ENCODE measurements around the gene GLYR1.
A peak's percentile ranks its signal among the peaks of the same experiment; 100 is the strongest.

GLYR1 gene

DNA sequence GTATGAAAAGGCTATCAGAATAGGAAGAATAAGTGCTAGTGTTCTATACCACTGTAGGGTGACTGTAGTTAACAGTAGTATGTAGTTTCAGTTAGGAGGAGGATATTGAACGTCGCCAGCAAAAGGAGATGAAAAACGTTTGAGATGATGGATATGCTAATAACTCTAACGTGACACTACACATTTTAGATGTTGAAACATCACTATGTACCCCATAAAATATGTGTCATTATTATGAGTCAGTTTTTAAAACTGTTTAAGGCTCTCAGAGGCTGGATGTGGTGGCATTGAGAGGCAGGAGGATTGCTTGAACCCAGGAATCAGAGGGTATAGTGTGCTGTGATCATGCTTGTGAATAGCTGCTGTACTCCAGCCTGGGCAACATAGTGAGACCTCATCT is 32.0 kb upstream of the GLYR1 start:
- DNase-seq: peak; percentile 17

DNA sequence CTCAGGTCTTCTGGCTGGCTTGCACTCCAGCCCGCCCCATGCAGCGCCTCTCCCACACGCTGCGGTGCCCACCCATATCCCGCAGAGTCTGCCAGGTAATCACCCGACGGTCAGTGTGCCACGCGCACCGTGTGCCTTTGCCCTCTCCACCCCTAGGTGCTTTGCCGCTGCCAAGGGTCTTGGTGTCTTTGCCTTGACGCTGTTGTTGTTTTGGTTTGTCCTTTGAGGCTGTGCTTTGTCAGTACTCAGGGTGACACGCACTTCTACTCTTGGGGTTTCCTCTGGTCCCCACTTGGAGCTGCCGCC is 30.2 kb upstream of the GLYR1 start:
- no peak for DNase-seq

DNA sequence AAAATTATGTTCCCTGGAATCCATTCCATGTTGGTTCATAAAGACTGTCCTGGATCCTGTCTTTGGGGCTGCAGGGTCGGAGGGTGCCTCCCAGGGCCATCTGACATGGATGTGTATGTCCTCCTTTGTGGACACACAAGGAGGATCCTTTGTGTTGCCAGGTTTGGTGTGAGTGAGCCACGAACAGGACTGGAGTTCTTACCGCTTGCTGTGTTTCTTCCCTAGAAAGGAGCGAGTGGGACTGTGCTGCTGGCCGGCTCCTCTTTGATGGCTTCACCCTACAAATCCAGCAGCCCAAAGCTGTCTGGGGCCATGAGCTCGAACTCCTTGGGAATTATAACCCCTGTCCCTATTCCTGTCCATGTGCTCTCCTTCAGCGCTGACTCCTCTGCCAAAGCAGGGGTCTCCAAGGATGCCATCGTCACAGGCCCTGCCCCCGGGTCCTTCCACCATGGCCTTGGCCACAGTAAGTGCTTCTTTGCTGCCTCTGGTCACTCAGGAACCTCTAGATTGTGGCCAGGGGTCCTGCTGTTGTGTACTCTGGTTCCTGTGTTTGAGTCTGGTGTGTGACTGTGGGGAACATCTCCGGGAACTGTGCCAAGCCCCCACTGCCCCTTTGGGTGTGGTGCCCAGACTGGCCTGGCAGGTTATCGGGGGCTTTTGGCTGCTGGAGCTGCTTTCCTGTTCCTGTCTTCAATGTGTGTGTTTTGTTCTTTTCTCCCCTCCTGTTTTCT is 29.7 kb upstream of the GLYR1 start:
- DNase-seq: no peak

DNA sequence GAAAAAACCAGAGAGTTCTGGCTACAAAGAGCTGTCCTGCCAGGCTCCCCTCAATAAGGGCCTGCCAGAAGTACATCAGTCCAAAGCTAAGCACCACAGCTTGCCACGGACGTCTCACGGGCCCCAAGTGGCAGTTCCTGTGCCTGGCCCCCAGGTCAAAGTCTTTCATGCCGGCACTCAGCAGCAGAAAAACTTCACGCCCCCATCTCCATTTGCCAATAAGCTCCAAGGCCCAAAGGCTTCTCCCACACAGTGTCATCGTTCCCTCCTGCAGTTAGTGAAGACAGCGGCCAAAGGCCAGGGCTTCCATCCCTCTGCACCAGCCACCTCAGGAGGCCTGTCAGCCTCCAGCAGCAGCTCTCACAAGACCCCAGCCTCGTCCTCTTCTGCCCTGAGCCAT is 27.6 kb upstream of the GLYR1 start:
- no peak for DNase-seq

DNA sequence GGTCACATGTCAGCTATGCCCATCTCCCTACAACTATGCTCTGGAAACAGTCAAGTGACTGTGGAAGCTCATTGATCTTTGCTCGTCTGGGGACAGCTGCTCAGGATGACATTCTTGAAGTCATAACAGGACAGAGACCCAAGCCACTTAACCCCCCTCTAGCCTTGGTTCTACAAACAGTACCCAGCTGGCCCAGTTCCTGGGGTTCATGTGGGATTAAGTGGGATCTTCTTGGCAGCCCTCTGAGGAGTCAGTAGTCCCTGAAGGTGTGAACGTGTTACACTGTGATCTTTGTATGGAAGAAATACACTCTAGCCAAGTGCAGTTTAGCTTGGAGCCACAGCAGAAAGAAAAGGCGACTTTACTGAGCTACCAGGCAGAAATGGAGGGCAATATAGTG is 26.0 kb upstream of the GLYR1 start:
- DNase-seq: no peak

DNA sequence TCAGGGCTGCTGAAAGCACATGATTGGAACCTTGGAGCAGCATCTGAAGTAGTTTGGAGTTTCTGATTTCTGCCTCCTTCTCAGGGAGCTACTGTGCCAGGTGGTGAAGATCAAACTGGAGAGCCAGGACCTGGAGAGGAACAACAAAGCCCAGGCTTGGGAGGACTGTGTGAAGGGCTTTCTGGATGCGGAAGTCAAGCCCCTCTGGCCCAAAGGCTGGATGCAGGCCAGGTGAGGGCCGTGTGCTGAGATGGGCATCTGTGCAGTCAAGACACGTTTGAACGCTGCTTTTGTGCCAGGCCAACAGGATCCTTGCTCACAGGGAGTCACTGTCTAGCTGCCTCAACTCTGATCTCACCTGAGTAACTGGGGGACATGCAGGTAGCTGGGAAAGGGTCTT is 24.0 kb upstream of the GLYR1 start:
- no peak for DNase-seq

DNA sequence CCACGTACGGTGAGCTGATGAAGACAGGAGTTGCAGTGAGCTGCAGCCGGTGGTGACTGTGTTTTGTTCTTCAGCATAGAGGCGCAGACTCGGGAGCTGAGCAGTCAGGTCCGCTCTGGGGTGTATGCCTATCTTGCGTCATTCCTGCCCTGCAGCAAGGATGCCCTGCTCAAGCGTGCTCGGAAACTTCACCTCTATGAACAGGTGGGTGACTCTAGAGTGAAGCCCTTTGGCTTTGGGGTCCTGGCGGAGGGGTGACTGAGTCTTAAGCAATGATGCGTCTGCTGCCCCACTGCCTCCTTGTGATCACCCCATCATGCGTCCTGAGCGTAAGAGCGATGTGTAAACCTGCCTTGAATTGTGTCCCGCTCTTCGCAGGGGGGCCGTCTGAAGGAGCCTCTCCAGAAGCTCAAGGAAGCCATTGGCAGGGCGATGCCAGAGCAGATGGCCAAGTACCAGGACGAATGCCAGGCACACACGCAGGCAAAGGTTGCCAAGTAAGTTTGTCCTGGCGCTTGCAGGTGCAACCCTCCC is 23.1 kb upstream of the GLYR1 start:
- DNase-seq: no peak

DNA sequence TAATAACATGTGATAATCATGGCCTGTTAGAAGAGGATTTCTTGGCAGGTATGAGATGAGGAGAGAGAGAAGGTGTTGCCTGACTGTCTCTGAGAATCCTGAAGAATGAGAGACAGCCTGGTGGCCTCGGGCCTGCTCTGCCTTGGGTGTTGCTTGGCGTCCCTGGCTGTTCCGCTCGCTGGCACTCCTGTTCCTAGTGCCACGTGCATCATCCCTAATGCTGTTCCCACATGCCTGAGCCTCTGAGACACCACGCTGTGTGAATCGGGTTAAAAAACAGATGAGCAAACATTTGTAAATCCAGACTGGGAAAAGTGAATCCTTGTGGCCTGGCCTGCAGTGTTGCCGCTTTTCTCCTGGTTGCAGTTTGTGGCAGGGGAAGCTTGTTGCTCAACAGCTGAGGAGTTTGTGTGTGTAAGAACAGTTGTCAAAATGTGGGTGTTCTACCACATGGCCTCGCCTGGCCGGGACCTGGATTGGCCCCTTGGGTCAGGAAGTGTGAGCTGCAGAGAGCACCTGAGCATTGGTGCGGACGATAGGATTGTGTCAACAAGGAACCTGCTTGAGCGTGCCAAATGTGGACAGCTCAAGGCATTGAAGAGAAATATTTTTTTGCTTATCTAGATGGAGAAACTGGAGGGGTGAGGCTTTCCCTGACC is 22.2 kb upstream of the GLYR1 start:
- no peak for DNase-seq

DNA sequence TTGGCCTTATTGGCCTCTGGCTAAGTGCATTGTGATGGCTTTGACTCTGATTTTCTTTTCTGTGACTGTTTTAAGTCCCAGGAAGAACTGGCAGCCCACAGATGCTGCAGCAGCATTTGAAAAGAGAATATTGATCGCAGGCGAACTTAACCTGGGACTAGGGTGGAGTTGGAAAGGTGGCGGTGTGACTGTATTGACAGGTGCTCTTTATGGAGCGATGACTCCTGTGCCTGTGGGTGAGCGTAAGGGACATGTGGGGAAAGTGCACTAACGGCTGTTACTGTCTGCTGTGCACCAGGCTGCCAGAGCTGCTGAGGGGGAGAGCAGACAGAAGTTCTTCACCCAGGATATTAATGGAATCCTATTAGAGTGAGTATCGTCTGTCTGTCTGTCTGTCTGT is 21.4 kb upstream of the GLYR1 start:
- no peak for DNase-seq

DNA sequence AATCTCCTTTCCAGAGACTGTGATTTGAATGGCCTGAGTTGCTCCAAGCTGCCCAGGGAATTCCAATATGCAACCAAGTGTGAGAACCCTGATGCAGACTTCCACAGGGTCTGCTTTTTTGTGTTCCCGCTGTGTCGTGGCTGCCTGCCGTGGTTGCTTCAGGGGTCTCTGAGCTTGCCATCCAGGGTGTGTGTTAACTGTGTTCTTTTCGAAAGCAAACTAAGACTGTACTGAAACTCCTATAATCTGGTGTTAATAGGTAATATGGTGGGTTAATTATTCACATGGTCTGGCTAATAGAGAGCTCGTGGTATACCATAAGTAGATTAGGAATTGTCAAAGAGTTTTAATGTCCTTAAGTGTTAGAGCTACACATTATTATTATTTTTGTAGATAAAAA is 20.9 kb upstream of the GLYR1 start:
- no peak for DNase-seq

DNA sequence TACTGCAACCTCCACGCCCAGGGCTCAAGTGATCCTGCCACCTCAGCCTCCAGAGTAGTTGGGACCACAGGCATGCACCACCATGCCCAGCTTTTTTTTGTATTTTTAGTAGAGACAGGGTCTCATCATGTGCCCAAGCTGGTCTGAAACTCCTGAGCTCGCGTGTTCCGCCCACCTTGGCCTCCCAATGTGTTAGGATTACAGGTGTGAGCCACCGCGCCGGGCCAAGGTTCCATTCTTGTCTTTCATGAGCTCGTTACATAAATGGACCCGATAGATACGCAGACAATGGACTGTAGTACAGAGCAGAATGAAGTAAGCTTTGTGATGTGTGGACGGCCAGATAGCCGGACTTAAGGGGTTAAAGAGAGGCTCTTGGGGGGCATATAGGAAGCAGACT is 19.5 kb upstream of the GLYR1 start:
- DNase-seq: no peak

DNA sequence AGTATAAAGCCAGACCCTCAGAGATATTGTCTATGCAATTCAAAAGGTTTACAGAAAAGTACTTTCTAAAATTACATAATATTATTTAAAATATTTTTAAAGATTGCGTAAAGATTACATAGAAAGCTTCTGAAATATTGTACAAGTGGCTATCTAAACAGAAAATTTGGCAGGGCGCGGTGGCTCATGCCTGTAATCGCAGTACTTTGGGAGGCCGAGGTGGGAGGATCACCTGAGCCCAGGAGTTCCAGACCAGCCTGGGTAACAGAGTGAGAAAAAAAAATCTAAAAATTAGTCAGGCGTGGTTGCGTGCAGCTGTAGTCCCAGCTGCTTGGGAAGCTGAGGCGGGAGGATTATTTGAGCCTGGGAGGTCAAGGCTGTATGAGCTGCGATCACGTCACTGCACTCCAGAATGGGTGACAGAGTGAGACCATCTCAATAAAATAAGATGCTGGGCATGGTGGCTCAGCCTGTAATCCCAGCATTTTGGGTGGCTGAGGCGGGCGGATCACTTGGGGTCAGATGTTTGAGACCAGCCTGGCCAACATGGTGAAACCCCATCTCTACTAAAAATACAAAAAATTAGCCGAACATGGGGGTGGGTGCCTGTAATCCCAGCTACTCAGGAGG is 18.3 kb upstream of the GLYR1 start:
- DNase-seq: no peak

DNA sequence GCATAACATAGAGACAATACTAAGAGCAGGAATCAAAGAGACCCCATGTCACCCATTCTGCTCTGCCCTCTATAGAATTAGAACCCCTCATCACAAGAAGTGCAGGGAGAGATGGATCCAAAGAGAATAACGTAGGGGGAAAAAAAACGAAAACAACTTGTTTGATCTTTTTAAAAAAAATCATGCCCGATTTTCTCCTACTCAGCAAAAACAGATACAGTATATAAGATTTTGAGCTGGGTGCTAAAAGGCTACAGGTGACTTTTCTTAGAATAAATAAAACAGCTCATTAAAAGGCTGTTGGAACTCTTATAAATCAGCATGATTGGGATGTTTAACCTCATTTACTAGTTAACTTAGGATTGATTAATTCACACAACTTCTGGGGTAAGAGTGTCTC is 17.6 kb upstream of the GLYR1 start:
- no peak for DNase-seq

DNA sequence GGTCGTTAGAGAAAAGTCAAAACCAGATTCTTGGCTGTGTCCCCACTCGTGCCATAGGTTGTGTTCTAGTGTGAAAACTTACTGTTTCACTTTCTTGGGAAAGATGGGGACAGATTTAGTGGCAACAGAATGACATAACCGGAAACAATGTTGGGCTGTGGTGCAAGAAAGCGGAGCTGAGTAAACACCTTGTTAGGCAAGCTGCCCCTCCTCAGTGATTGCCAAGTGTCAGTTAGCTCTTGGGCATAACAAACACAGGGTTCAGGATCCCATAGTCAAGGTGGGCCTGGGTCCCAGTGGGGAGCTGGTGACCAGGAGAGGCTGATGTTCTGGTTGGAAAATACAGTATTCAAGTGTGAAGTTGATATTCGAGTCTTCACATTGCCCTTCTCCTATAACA is 15.6 kb upstream of the GLYR1 start:
- no peak for DNase-seq

DNA sequence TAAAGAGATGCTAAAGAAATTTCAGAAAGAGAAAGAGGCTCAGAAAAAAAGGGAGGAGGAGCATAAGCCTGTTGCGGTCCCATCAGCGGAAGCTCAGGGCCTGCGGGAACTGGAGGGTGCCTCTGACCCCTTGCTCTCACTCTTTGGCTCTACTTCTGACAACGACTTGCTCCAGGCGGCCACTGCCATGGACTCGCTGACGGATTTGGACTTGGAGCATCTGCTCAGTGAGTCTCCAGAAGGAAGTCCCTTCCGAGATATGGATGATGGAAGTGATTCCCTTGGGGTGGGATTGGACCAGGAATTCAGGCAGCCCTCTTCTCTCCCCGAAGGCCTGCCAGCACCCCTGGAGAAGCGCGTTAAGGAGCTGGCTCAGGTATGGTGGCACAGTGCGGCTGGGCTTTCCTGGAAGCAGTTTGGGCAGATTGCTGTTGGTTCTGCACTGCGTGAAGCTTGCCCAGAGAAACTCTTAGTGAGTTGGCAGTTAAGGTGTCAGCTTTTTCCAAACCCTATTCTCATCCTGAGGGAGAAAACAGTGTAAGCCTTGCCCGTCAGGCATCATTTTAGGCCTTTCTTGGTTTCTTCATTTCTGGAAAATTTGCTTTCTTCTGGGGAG is 13.7 kb upstream of the GLYR1 start:
- DNase-seq: no peak

DNA sequence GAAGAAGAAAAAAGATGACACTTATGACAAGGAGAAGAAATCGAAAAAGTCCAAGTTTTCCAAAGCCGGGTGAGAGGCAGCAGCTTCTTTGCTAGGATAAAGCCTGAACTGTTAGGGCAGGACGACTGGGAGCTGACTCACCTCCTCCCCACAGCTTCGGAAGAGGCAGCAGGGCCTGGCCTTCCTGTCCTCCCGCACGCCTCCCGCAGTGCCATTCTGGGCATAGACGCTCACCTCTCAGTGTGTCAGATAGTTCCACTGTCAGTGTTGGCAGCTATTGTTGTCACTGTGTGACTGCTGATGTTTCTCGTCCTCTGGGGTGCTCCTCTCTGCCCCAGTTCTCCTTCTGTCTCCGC is 12.8 kb upstream of the GLYR1 start:
- peak; percentile 9 for DNase-seq

DNA sequence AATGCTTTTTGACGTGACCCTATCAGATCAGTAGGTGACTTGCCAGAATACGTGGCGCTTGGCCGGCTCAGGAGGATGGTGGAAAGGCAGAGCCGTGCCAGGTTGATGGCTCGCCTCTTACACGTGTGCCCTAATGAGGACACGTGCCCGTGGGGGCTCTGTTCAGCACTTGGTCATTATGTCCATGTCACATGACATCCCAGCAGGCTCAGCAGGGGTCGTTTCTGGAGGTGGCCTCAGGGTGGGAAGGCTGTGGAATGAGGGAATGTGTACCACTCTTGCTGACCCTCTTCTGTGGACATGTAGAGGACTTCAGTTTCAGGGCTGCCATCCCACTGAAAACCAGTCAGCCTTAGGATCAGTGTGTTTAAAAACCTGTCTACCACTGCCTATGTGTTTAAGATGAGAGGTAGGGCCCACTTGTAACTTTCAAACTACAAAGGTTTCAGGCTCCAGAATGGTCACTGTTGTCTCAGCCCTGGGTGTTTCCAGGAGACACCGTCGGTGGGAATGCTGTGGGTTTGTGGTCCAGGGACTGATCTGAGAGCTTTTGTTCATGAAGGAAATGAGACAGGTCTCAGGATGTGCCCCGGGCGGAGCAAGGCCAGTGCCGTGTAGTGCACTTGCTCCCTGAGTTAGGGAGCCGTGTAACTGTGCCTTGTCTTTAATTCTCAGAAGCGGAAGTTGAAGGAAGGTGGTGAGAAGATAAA is 12.3 kb upstream of the GLYR1 start:
- DNase-seq: no peak

DNA sequence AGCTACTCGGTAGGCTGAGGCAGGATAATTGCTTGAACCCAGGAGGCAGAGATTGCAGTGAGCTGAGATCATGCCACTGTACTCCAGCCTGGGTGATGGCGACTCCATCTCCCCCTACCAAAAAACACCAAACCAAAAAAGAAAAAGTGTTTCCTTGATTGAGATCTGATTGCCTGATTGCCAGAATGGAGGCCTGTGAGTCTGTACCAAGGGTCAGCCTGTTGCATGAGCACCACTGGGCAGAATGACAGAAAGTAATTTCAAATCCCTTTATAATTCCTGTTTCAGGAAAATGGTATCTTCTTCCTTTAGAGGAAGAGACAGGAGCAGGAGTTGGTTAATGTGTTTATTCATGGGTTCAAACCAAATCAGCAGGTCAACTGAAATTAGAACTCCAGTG is 8.7 kb upstream of the GLYR1 start:
- DNase-seq: no peak

DNA sequence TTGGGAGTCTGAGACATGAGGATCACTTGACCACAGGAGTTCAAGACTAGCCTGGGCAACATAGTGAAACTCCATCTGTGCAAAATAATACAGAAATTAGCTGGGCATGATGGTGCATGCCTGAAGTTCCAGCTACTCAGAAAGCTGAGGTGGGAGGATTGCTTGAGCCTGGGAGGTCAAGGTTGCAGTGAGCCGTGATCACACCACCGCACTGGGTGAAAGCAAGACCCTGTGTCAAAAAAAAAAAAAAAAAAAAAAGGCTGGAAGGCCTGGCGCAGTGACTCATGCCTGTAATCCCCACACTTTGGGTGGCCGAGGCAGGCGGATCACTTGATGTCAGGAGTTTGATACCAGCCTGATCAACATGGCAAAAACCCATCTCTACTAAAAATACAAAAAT is 8.3 kb upstream of the GLYR1 start:
- DNase-seq: no peak

DNA sequence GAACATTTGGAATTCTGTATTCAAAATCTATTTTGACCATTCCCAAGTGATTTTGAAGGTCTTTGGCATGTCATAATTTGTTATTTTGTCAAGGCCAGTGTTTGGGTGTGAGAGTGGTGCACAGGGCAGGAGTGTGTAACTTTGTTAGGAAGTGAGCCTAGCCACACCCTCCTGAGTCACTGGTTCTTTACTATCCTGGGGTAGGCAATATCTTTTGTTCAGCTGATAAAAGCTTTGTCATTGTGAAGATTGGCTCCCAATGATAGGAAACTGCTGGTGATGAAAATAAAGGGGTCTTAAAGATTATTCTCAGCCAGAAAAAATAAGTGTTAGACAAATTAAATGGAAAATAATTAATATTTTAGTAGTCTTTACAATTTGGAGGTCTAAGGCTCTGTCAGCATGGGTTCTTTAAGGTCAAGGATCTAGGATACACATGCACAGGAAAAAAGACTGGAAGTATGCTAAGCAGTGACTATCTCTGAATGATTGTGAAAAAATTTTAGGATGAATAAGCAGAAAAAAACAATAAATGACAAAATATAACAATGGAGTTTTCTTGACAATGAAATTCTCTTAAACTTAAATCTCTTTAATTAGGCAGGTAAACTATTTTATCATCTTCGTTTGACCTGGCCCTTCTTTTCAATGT is 5.3 kb upstream of the GLYR1 start:
- DNase-seq: peak; percentile 31

DNA sequence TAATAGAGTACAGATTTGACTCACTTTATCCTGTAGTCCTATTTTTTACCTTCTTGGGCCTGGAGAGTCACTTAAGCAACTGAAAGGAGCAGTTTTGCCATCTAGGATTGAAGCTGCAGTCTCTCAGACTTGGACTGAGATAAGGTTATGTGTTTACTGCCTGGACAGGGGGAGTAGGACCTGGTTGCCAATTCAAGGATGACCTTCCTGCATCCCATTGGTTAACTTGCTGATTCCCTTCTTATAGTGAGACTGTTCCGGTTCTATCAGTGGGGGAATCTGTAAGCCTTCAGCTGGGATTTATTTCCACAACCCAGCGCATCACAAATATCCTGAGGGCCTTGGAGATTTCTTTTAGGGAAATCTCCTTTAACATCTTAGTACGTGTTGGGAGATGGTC is 3.1 kb upstream of the GLYR1 start:
- peak; percentile 17 for DNase-seq

DNA sequence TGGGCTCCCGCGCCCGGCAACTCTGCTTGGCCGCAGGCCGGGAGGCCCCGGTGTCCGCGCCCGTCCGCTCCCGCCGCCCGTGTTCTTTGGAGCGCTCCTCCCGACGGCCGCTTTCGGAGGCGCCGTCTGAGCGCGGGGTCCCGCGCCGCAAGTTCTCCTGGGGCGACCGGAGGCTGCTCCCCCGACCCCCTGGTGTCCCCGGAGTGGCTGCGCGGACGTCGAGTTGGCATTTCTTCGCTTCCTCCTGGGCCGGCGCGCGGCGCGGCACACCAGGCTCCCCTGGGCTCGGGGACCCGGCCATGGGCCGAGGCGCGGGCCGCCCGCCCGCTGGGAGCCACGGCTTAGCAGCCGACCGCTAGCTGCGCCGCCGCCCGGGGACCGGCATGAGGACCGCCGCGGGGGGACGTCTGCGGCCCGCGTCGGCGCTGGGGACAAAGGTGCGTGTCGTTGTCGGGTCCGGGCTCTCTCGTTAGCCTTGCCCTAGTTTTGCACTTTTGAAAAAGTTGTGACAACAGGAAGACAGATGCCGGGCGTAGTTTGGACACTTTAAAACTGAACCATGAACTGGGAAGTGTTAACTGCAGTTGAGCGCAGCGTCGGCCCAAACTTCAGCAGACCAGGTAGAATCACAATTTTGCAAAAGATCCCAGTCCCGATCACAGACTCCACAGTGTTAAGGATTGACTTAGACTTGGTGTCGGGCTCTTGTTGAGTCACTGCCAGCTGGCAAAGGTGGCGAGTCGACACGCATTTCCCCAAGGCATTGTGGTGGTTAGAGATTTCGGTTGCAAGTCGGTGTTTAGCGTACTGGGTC is 893 bp upstream of the GLYR1 start:
- DNase-seq: peak; percentile 68
